ENCODE data around the gene CHURC1.
A peak's percentile ranks its signal among the peaks of the same experiment; 100 is the strongest.

CHURC1 gene

DNA sequence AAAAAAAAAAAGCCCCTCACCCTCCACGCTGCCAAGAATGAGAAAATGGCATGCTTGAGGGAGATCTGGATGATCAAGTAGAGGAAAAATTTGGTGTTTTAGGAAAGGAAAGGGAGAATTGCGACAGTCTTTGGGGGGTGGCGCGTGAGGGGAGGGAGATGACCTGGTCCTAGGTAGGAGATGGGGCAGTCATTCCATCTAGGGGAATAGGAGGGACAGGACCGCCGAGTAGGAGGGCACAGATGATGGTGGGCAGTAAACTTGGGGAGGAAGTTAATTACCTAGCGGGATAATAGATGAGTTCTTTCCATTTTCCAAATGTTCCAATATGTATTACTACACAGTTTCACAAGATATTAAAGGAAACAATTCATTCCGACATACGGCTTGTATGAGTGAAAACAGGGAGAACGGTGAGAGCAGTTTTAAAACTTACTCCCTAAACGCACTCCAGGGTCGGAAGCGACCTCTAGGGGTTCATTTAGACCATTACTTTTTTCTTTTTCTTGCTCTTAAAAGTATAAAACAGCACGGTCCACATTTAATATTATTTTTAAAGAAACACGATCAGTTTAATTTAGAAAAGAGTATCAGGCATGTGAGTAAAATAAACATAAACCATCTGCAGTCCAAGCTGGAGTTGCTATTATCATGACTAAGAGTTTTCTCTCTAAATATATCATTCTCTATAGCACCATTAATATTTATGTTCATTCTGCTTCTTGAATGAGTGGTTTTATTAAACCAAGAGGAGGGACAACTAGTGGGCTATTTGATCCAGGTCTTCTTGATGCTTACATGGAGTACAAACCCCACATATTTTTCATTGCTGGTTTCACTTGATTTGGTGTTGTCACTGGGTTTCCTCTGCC lies 69.4 kb downstream of the CHURC1 start:
- peak; percentile 86 for DNase-seq (ENCODE audit: low read depth)
- peak overlapping the region; percentile 16 for H3K4me3 ChIP-seq (ENCODE audit: low read depth, low read length)
- TF ChIP-seq, protein P1, sequence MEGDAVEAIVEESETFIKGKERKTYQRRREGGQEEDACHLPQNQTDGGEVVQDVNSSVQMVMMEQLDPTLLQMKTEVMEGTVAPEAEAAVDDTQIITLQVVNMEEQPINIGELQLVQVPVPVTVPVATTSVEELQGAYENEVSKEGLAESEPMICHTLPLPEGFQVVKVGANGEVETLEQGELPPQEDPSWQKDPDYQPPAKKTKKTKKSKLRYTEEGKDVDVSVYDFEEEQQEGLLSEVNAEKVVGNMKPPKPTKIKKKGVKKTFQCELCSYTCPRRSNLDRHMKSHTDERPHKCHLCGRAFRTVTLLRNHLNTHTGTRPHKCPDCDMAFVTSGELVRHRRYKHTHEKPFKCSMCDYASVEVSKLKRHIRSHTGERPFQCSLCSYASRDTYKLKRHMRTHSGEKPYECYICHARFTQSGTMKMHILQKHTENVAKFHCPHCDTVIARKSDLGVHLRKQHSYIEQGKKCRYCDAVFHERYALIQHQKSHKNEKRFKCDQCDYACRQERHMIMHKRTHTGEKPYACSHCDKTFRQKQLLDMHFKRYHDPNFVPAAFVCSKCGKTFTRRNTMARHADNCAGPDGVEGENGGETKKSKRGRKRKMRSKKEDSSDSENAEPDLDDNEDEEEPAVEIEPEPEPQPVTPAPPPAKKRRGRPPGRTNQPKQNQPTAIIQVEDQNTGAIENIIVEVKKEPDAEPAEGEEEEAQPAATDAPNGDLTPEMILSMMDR (conservative IDR thresholded peaks at IDR 0.05; ENCODE audit: low read depth, low read length) = peak; percentile 77
